ENCODE measurements around the gene TMEM238L.

DNA sequence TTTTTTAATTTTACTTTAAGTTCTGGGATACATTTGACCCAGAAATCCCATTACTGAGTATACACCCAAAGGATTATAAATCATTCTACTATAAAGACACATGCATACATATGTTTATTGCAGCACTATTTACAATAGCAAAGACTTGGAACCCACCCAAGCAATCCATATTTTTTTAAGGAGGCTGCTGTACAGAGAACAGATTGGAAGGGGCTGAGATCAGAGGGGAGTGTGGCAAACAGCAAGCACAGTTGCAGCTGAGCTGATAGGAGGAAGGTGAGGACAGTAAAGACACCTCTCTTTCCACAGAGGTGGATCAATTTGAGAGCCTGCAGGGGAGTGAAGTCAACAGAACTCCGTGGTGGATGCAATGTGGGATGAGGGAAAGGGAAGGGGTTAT is 10.2 kb upstream of the TMEM238L start:
- no peak for TF ChIP-seq GATA2 (IDR thresholded peaks at IDR 0.05; ENCODE audit: low read depth, low read length)
- no peak for TF ChIP-seq GATA3 (IDR thresholded peaks at IDR 0.05; ENCODE audit: low read depth, low read length)
